SU-DHL-6 (cell line): ENCODE results near the gene FAP.

Experiments
- H2AFZ ChIP-seq: fragments of 200-600 bp; sonication (generic); 2 replicates; pipeline ENCODE4 v1.6.1; 2014; ENCODE audit warnings: low read depth, mild to moderate bottlenecking, moderate library complexity, mixed read lengths, antibody characterized with exemption, low read length; ENCODE audit not compliant: severe bottlenecking
- H3F3A ChIP-seq: fragments of 200-600 bp; shearing (Covaris generic); 2 replicates; pipeline ENCODE4 v1.6.0; 2016; ENCODE audit warnings: antibody characterized with exemption, mild to moderate bottlenecking; ENCODE audit not compliant: insufficient read depth
- H3K27ac ChIP-seq: fragments of 200-600 bp; sonication (generic); 2 replicates; pipeline ENCODE4 v1.5.1; 2016; ENCODE audit warnings: low read depth, mild to moderate bottlenecking, low read length, moderate library complexity, mixed read lengths
- H3K27me3 ChIP-seq: fragments of 200-600 bp; sonication (generic), shearing (Covaris generic); 2 replicates; pipeline ENCODE4 v1.6.0; 2014; ENCODE audit warnings: mild to moderate bottlenecking, low read length
- H3K36me3 ChIP-seq: fragments of 200-600 bp; sonication (generic); 2 replicates; pipeline ENCODE4 v1.6.1; 2014; ENCODE audit warnings: mild to moderate bottlenecking, low read length, mixed read lengths
- H3K4me2 ChIP-seq: fragments of 300-600, 200-600 bp; shearing (Covaris generic), sonication (generic); 2 replicates; pipeline ENCODE4 v1.6.0; 2014; ENCODE audit warnings: low read length, low read depth, mild to moderate bottlenecking; ENCODE audit not compliant: poor library complexity, severe bottlenecking
- H3K4me3 ChIP-seq: fragments of 200-600 bp; sonication (generic); 2 replicates; pipeline ENCODE4 v1.5.1; 2014; ENCODE audit warnings: antibody characterized with exemption, low read length, mild to moderate bottlenecking, mixed read lengths; ENCODE audit not compliant: insufficient read depth, poor library complexity, severe bottlenecking
- H3K79me2 ChIP-seq: fragments of 200-600 bp; sonication (generic); 2 replicates; pipeline ENCODE4 v1.6.1; 2014; ENCODE audit warnings: mild to moderate bottlenecking, low read length, moderate library complexity; ENCODE audit not compliant: insufficient read depth
- H3K9ac ChIP-seq: fragments of 200-600 bp; sonication (generic); 2 replicates; pipeline ENCODE4 v1.7.0; 2014; ENCODE audit warnings: mild to moderate bottlenecking, low read length
- H3K9me2 ChIP-seq: fragments of 200-600 bp; sonication (generic); replicated peaks from 2 replicates; pipeline ENCODE4 v1.6.1; 2014; ENCODE audit warnings: low read length; ENCODE audit not compliant: insufficient read depth
- H3K9me3 ChIP-seq: fragments of 200-600 bp; sonication (generic); 2 replicates; pipeline ENCODE4 v1.6.1; 2014; ENCODE audit warnings: low read length, mixed read lengths; ENCODE audit not compliant: insufficient read depth
- H4K20me1 ChIP-seq: fragments of 200-600 bp; sonication (generic); 2 replicates; pipeline ENCODE4 v1.6.1; 2014; ENCODE audit warnings: low read depth, mild to moderate bottlenecking, antibody characterized with exemption, low read length, moderate library complexity, mixed read lengths
- EZH2phosphoT487 ChIP-seq: fragments of 200-600 bp; sonication (generic), shearing (Covaris generic); conservative IDR thresholded peaks from 2 replicates; pipeline ENCODE4 v1.6.1; 2018; ENCODE audit warnings: mild to moderate bottlenecking, antibody characterized with exemption, low read length, moderate library complexity, mixed read lengths
- TF ChIP-seq, protein P1 (sequence below): fragments of 200-600 bp; sonication (generic); IDR thresholded peaks from one replicate; pipeline ENCODE4 v1.5.1; 2017; ENCODE audit warnings: antibody characterized with exemption, mild to moderate bottlenecking, low read length, moderate library complexity; ENCODE audit not compliant: insufficient read depth, poor library complexity, severe bottlenecking

Gene FAP

DNA sequence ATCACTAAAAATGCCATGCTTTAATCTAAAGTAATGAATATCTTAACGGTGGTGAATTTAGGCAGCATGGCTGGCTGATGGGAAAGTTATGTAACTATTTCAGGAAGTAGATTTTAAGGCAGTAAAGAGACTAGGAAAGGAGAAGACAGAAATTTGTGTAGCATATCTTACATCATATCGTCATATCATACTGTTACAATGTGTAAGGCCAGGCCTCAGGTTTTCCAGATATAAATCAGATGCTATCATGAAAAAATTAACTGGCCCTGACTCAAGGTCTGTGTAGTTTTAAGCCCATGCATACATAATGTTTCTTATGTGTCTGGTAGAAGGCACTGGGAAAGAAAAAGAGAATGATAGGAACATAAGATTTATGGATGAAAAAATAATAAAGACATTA is 8.9 kb upstream of the FAP start:
- Histone ChIP-seq H3K9me2 (no peaks in the 10 kb centered on the region), H3K79me2 (no peaks in the 10 kb centered on the region), H3K36me3 (no peaks in the 10 kb centered on the region), H3K27me3 (no peaks in the 10 kb centered on the region), H4K20me1 (no peaks in the 10 kb centered on the region), H3K9me3 (no peaks in the 10 kb centered on the region), H2AFZ (no peak overlapping the region), H3K9ac (no peak overlapping the region), H3K4me3 (no peak overlapping the region), H3K4me2 (no peak overlapping the region), H3F3A (no peaks in the 10 kb centered on the region), H3K27ac (no peak overlapping the region)
- TF ChIP-seq, protein P1, sequence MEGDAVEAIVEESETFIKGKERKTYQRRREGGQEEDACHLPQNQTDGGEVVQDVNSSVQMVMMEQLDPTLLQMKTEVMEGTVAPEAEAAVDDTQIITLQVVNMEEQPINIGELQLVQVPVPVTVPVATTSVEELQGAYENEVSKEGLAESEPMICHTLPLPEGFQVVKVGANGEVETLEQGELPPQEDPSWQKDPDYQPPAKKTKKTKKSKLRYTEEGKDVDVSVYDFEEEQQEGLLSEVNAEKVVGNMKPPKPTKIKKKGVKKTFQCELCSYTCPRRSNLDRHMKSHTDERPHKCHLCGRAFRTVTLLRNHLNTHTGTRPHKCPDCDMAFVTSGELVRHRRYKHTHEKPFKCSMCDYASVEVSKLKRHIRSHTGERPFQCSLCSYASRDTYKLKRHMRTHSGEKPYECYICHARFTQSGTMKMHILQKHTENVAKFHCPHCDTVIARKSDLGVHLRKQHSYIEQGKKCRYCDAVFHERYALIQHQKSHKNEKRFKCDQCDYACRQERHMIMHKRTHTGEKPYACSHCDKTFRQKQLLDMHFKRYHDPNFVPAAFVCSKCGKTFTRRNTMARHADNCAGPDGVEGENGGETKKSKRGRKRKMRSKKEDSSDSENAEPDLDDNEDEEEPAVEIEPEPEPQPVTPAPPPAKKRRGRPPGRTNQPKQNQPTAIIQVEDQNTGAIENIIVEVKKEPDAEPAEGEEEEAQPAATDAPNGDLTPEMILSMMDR = no peak
- TF ChIP-seq EZH2phosphoT487 = no peak

DNA sequence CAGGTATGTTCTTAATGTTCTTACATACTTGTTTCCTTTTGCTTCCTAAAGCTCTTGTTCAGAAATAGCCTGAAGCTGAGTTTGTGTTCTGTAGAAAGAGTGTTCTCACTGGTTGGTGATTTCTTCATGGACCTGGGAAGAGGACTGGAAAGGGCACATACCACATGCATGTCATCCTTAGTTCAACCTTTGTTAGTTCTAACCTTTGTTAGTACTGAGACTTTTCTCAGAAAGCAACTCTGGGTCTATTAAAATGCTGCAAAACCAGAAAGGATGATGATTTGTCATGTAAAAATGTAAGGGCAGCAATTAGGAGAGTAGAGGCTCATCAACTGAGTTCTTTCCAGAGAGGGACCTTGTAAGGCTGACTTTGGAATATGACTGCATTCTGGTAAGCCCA is 2.5 kb upstream of the FAP start:
- no peak for TF ChIP-seq EZH2phosphoT487
- TF ChIP-seq, protein P1 = no peak
- no peaks in the 10 kb centered on the region for H3K79me2 ChIP-seq
- no peaks in the 10 kb centered on the region for H4K20me1 ChIP-seq
- no peak overlapping the region for H3K27ac ChIP-seq
- no peaks in the 10 kb centered on the region for H3K9me2 ChIP-seq
- no peak overlapping the region for H3K9ac ChIP-seq
- no peaks in the 10 kb centered on the region for H3K27me3 ChIP-seq
- no peak overlapping the region for H3K4me2 ChIP-seq
- no peak overlapping the region for H3K4me3 ChIP-seq
- no peaks in the 10 kb centered on the region for H3F3A ChIP-seq
- H3K36me3 ChIP-seq = no peaks in the 10 kb centered on the region
- no peaks in the 10 kb centered on the region for H3K9me3 ChIP-seq
- no peak overlapping the region for H2AFZ ChIP-seq

DNA sequence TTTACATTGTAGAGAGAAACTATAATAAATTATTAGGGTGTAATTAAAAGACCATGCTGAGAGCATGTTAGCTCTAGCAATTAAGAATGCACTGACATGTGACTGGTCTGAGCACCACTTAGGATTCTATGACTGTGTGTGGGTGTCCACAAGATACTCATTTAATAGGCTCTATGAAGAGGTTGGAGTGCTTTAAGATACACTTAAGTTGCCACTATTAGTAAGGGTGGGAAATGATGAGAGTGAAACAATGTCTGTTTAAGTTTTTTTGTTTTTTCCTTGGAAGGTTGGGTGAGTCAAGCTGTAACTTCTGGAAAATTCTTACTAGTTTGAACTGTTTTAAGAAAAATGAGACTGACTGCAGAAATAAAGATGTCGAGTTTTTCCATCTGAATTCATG is 1.8 kb upstream of the FAP start:
- H3K27me3 ChIP-seq = no peaks in the 10 kb centered on the region
- TF ChIP-seq, protein P1 = no peak
- no peak for TF ChIP-seq EZH2phosphoT487
- no peak overlapping the region for H3K27ac ChIP-seq
- no peaks in the 10 kb centered on the region for H3K36me3 ChIP-seq
- H3K79me2 ChIP-seq = no peaks in the 10 kb centered on the region
- no peaks in the 10 kb centered on the region for H4K20me1 ChIP-seq
- H3K4me2 ChIP-seq = no peak overlapping the region
- H3K4me3 ChIP-seq = no peak overlapping the region
- no peak overlapping the region for H2AFZ ChIP-seq
- H3K9me2 ChIP-seq = no peaks in the 10 kb centered on the region
- no peak overlapping the region for H3K9ac ChIP-seq
- no peaks in the 10 kb centered on the region for H3K9me3 ChIP-seq
- H3F3A ChIP-seq = no peaks in the 10 kb centered on the region
